Activated T-helper 9 cell treated with anti-CD3 and anti-CD28 coated beads, Interleukin-2, amount 50 U/mL, for 16 hours (primary cell): ENCODE measurements around the gene ZNRF4.
"Not testable (repeated sequence)": the region's sequence is repeated elsewhere in the genome, so short reads cannot be mapped to it uniquely, and the experiment has no call there.

Experiments used
- DNase-seq: peaks from one replicate; pipeline ENCODE4 v3.0.0-alpha.2; 2020; ENCODE audit warnings: low read depth

ZNRF4 gene

DNA sequence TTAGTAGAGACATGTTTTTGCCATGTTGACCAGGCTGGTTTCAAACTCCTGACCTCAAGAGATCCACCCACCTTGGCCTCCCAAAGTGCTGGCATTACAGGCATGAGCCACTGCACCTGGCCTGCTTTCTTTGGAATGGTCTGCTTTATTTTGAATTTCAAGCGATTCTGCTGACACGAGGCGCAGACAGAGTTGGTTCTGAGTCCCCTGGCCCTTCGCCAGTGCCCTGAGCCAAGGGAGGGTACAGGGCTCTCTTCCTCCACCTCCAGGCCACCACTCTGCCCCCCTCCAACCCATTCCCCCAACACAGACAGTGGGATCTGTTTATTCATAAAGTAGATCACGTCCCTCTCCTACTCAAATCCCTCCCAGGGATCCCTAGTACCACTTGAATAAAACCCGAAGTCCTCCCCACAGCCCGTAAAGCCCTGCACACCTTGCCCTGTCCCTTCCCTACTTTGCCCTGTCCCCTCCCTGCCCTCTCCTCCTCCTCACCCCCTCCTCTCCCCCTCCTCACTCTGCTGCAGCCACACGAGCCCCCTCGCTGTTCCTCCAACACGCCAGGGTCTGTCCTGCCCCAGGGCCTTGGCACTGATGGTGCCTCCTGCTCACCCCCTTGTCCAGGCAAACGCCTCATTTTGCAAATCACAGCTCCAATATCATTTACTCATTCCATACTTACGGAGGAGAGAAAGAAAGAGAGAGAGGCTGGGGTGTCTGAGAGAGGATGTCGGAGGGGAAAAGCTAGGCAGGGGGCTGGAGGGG lies 22.4 kb downstream of the ZNRF4 start:
- DNase-seq = no peak

- DNase-seq = no peak
Observed at GRCh38 chr19:5478241-5478924, 23.2 kb downstream of the ZNRF4 start.

GRCh38 chr19:5478925-5479588 lies 23.8 kb downstream of the ZNRF4 start:
- DNase-seq = no peak

DNA sequence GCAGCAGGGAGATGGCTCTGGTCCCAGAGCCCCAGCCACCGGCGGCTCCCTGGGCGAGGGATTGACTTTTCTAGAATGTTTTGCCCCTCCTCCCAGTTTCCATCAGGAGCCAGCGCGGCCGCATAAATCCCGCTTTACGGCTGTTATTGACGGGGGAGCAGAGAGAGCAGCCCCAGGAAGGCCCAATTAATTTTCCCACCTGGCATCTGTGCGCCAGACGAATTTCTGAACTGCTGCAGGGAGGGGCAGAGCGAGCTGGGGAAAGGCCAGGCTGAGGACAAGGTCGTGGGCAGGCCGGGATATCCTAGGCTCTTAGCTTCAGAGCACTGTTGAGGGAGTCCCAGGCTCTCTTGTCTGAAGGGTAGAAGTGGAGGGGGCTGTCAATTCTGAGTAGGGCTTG lies 24.7 kb downstream of the ZNRF4 start:
- no peak for DNase-seq

GRCh38 chr19:5480427-5480836 lies 25.2 kb downstream of the ZNRF4 start:
- no peak for DNase-seq

GRCh38 chr19:5481957-5482356 lies 26.7 kb downstream of the ZNRF4 start:
- DNase-seq = no peak

DNA sequence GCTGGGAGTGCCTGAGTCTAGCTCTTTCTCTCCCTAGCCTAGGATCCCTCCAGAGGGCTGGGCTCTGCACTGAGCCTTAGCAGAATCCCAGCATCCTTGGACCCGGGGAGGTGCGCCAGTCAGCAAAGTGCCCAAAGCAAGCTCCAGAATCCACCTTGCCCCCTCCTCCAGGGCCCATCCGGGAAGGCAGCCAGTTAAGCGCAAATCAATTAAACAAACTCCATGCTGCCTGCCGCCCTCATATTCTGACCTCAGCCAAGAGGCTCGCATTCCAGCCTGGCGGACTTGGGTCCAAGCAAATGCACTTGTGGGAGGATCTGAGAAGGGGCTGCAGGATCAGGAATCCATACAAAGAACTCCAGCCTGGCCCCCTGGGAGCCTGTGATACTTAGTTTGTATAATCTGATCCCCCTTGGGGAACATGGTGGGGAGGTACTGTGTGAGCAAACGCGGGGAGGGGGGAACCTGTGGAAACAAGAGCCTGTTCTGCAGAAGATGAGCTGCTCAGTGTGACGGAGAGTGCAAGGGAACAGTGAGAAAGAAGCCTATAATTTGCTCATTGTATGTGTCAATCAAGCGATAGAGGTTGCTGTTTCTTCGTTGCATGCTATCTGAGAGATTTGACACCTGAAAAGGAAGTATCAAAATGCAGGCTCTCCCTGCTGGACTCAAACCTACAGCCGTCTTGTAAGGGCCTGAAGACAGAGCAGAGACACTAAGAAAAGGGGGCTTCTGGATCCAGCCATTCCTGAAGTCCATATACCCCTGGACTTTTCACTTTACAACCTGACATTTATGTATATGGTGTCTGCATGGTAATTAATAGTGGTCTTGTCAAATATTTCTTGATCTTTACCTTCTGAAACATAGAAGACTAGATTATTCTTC lies 29.4 kb downstream of the ZNRF4 start:
- DNase-seq = no peak

- DNase-seq = no peak
Observed at GRCh38 chr19:5485286-5485636, 30.0 kb downstream of the ZNRF4 start.

- not testable (repeated sequence) for DNase-seq
Observed at GRCh38 chr19:5485658-5486057, 30.4 kb downstream of the ZNRF4 start.

DNA sequence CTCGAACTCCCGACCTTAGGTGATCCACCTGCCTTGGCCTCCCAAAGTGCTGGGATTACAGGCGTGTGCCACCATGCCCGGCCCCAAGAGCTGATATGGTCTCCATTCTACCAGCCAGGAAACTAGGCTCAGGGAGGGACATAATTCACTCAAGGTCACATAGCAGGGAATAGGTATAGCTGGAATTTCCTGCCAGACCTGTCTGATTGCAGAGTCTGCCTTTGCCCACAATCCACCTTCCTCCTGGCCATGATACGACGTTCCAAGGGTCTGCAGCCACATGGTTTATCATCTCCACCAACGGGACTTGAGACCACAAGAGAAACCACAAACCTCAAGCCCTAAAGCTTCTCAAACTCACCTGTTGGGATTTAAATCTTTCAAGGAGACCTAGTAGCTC lies 32.0 kb downstream of the ZNRF4 start:
- no peak for DNase-seq

- DNase-seq = no peak
Observed at GRCh38 chr19:5489551-5489950, 34.3 kb downstream of the ZNRF4 start.

DNA sequence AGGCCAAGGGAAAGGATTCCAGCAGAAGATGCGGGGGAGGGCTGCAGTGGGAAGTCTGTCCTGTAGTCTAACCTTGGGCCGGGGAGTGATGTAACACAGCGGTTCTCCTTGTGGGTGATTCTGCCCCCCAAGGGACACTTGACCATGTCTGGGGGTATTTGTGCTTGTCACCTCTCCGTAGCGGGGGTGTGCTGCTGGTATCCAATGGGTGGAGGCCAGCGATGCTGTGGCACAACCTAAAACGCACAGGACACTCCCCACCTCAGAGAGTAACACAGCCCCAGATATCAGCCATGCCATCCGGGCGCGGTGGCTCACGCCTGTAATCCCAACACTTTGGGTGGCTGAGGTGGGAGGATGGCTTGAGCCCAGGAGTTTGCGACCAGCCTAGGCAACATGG lies 36.3 kb downstream of the ZNRF4 start:
- no peak for DNase-seq

DNA sequence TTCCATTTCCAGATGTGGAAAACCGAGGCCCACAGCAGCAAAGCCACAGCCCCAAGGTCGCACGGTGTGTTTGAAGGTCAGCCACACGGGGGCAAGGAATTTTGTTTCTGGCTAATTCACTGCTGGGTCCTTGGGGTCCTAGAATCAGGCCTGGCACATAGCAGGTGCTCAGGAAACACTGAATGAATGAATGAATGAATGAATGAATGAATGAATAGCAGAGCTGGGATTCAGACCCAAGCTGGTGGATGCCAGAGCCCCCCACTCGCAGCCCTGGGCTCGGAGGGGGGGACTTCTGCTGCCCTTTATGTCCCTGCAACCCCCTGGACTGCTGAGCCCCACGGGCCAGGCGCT lies 37.0 kb downstream of the ZNRF4 start:
- DNase-seq = no peak

DNA sequence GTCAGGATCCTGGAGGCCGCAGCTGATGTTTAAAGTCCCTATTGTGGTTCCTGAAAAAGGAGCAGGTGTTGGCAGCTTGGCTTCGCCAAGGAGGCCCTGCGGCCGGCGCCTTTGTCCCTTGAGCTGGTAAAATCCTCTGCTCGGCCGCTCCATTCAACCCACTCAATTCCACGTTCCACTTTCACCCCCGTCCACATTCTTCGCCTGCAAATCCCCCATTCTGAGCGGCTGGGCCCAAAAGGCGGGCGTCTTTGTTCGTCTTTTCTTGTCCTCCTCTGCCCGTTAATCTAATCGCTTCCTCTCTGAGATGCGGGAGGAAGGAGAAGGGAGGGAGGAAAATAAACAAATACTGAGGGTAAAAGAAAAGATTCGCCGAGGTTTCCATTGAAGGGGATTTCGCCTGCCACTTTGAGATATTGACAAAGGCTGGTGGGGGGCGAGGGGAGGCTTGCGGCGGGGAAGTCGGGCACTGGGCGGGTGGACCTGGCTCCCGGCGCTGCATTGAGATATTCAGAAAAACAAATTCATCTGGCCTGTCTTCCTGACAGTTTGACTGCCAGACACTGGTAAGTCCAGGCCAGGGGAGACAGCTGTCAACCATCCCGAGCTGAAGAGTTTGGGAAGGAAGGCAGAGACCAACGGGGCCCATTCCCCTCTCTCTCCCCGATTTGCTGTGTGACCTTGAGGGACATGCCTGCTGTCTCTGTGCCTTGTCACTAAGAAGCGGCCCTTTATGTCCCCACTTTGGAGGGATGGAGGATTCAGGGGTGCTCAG lies 37.6 kb downstream of the ZNRF4 start:
- no peak for DNase-seq

GRCh38 chr19:5494773-5495172 lies 39.6 kb downstream of the ZNRF4 start:
- DNase-seq = no peak

- DNase-seq = no peak
Observed at GRCh38 chr19:5495792-5496191, 40.6 kb downstream of the ZNRF4 start.

- DNase-seq = no peak
Observed at GRCh38 chr19:5497297-5497696, 42.1 kb downstream of the ZNRF4 start.

GRCh38 chr19:5498830-5499550 lies 43.8 kb downstream of the ZNRF4 start:
- no peak for DNase-seq

GRCh38 chr19:5501907-5502306 lies 46.7 kb downstream of the ZNRF4 start:
- DNase-seq = no peak

- DNase-seq = no peak
Observed at GRCh38 chr19:5503598-5503997, 48.4 kb downstream of the ZNRF4 start.

GRCh38 chr19:5504114-5504513 lies 48.9 kb downstream of the ZNRF4 start:
- DNase-seq = no peak
